KMS-11 (cell line): ENCODE data around the gene CCDC91.

Experiments
- H2AFZ ChIP-seq: fragments of 200-600 bp; sonication (generic); 2 replicates; pipeline ENCODE4 v1.6.1; 2016; ENCODE audit warnings: antibody characterized with exemption, mixed run types, low read depth
- H3K27ac ChIP-seq: fragments of 200-600 bp; sonication (generic); 2 replicates; pipeline ENCODE4 v1.6.1; 2016; ENCODE audit warnings: mild to moderate bottlenecking, mixed run types
- H3K27me3 ChIP-seq: fragments of 200-600 bp; sonication (generic); 2 replicates; pipeline ENCODE4 v1.6.1; 2017; ENCODE audit warnings: mild to moderate bottlenecking, low read depth, mixed run types, moderate library complexity; ENCODE audit not compliant: insufficient read depth
- H3K36me3 ChIP-seq: fragments of 200-600 bp; sonication (generic); 2 replicates; pipeline ENCODE4 v1.6.1; 2017; ENCODE audit warnings: mild to moderate bottlenecking, mixed run types; ENCODE audit not compliant: insufficient read depth
- H3K4me1 ChIP-seq: fragments of 200-600 bp; sonication (generic); 2 replicates; pipeline ENCODE4 v1.6.1; 2016; ENCODE audit warnings: mild to moderate bottlenecking, low read depth, mixed run types; ENCODE audit not compliant: poor library complexity, severe bottlenecking
- H3K4me2 ChIP-seq: fragments of 200-600 bp; sonication (generic); 2 replicates; pipeline ENCODE4 v1.7.0; 2016; ENCODE audit warnings: mild to moderate bottlenecking, mixed run types
- H3K4me3 ChIP-seq: fragments of 200-600 bp; sonication (generic); IDR thresholded peaks from 2 replicates; pipeline ENCODE4 v1.6.1; 2017; ENCODE audit warnings: low read depth, low read length, mixed read lengths; ENCODE audit not compliant: insufficient read depth
- H3K79me2 ChIP-seq: fragments of 200-600 bp; sonication (generic); 2 replicates; pipeline ENCODE4 v1.6.1; 2016; ENCODE audit warnings: low read depth, mixed run types; ENCODE audit not compliant: insufficient read depth
- H3K9ac ChIP-seq: fragments of 200-600 bp; sonication (generic); 2 replicates; pipeline ENCODE4 v1.6.1; 2016; ENCODE audit warnings: mild to moderate bottlenecking, mixed run types
- H4K20me1 ChIP-seq: fragments of 200-600 bp; sonication (generic); 2 replicates; pipeline ENCODE4 v1.6.1; 2016; ENCODE audit warnings: mild to moderate bottlenecking, mixed run types; ENCODE audit not compliant: insufficient read depth
- CTCF ChIP-seq: fragments of 200-600 bp; sonication (generic); conservative IDR thresholded peaks from 2 replicates; pipeline ENCODE4 v1.6.1; 2017; ENCODE audit warnings: low read depth, mild to moderate bottlenecking, antibody characterized with exemption, low read length, moderate library complexity, mixed read lengths

Gene CCDC91

DNA sequence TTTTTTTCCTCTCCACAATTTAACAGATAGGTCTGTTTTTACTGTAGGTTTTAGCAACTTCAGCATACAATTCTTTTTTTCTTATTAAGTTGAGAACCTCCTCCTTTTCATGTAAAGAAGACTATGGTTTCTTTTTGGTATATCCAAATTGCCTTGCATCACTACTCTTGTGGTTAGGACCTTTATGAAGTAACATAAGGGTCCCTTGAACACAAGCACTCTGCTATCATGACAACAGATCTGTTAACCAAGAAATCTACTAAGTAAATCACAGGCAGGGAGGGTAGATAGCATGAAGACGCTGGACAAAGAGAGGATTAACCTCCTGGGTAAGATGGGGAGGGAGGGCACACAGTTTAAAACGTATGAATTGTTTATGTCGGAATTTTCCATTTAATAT, 380.6 kb downstream of the CCDC91 start:
- H3K4me1 ChIP-seq = no peaks in the 10 kb centered on the region
- no peaks in the 10 kb centered on the region for H3K79me2 ChIP-seq
- no peak overlapping the region for H3K27ac ChIP-seq
- H3K27me3 ChIP-seq = no peaks in the 10 kb centered on the region
- H2AFZ ChIP-seq = no peak overlapping the region
- H3K9ac ChIP-seq = no peak overlapping the region
- H4K20me1 ChIP-seq = no peaks in the 10 kb centered on the region
- no peaks in the 10 kb centered on the region for H3K36me3 ChIP-seq
- no peak overlapping the region for H3K4me2 ChIP-seq
- H3K4me3 ChIP-seq = no peak overlapping the region
- no peak for TF ChIP-seq CTCF

GRCh38 chr12:28574746-28575592, 384.7 kb downstream of the CCDC91 start:
- TF ChIP-seq CTCF = no peak

GRCh38 chr12:28575593-28576205, 385.4 kb downstream of the CCDC91 start:
- no peak for TF ChIP-seq CTCF

More at GRCh38 chr12:28574746-28575592, 384.7 kb downstream of the CCDC91 start:
- no peak overlapping the region for H3K4me3 ChIP-seq
- H3K79me2 ChIP-seq = no peaks in the 10 kb centered on the region
- H3K4me2 ChIP-seq = no peak overlapping the region
- no peaks in the 10 kb centered on the region for H3K36me3 ChIP-seq
- H2AFZ ChIP-seq = no peak overlapping the region
- H3K27ac ChIP-seq = no peak overlapping the region
- H4K20me1 ChIP-seq = no peaks in the 10 kb centered on the region
- H3K4me1 ChIP-seq = no peaks in the 10 kb centered on the region
- H3K27me3 ChIP-seq = no peaks in the 10 kb centered on the region
- no peak overlapping the region for H3K9ac ChIP-seq

GRCh38 chr12:28578361-28578760, 388.1 kb downstream of the CCDC91 start:
- no peak overlapping the region for H3K9ac ChIP-seq

More at GRCh38 chr12:28575593-28576205, 385.4 kb downstream of the CCDC91 start:
- Histone ChIP-seq H3K36me3 (no peaks in the 10 kb centered on the region), H3K27ac (no peak overlapping the region), H3K27me3 (no peaks in the 10 kb centered on the region), H3K79me2 (no peaks in the 10 kb centered on the region), H3K4me2 (no peak overlapping the region), H3K4me1 (no peaks in the 10 kb centered on the region), H3K9ac (no peak overlapping the region), H2AFZ (no peak overlapping the region), H3K4me3 (no peak overlapping the region), H4K20me1 (no peaks in the 10 kb centered on the region)

More at GRCh38 chr12:28578361-28578760, 388.1 kb downstream of the CCDC91 start:
- Histone ChIP-seq H3K79me2 (no peaks in the 10 kb centered on the region), H3K27me3 (no peaks in the 10 kb centered on the region), H3K4me2 (no peak overlapping the region), H3K36me3 (no peaks in the 10 kb centered on the region), H3K4me1 (peaks cover 8% of the 10 kb centered on the region), H3K4me3 (no peak overlapping the region), H3K27ac (no peak overlapping the region), H4K20me1 (no peaks in the 10 kb centered on the region), H2AFZ (no peak overlapping the region)
- TF ChIP-seq CTCF = no peak
